Measurements from ENCODE around the gene CREG2.

Gene CREG2

DNA sequence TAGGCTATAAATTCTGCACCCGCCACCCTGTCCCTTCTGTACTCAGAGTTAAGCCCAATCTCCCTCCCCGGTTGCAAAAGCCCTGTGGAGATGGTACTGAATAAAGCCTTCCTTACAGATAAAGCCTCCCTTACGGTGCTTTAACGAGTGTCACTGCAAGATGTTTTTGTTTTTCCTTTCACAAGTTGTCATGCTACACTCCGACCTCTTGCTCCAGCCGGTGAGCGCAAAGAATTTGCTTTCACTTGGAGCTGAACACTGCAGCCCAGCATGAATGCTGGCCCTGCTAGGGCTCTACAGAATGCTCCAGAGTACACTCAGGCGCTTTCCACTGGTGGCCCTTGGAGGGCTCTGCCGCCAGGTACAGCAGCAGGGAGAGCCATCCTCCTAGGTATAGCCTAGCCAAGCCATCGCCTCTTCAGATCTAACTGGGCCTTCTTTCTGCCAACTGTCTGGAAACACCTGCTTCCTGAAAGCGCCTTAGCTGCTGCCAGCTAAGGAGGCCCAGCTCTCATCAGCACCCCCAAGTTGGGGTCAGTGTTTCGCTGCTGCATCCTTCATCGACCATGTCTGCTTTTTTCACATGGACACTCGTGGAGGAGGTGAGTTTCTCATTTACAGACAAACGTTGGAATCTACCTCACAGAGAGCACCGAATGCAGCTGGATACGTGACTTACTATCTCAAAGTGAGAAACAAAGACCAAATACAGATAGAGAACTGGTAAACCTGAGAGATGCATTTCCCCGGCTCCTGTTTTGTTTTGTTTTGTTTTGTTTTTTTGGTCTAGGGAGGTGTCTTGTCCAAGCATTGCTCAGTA lies 13.4 kb upstream of the CREG2 start:
- no peak overlapping the region for H3K27ac Mint-ChIP-seq
- no peaks in the 10 kb centered on the region for H3K27me3 Mint-ChIP-seq (ENCODE audit: low read depth)
- no peak for DNase-seq (ENCODE audit: low spot score)
- H3K9me3 Mint-ChIP-seq: no peaks in the 10 kb centered on the region
- peaks cover 12% of the 10 kb centered on the region for H3K4me1 Mint-ChIP-seq (ENCODE audit: low read depth)
- H3K4me3 Mint-ChIP-seq: no peak overlapping the region
- peaks cover 4% of the 10 kb centered on the region for H3K36me3 Mint-ChIP-seq (ENCODE audit: low read depth)

DNA sequence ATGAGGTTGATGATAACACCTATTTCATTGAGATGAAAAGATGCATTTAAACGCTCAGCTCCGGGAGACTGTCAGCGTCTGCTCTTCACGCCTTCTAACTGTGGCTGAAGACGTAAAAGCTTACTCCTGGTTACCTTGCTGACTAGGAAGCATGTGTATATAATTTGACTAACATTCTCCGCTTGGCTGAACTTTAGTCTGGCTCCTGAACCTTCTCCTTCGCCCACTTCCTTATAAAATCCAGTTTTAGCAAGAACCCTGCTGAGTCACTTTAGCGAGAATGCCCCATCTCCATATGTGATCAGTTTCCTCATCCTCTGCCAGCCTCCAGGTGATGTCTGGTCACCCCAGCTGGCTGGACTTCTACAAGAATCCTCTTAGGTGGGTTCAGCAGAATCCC lies 12.7 kb upstream of the CREG2 start:
- H3K27ac Mint-ChIP-seq: no peak overlapping the region
- H3K9me3 Mint-ChIP-seq: no peaks in the 10 kb centered on the region
- no peak for DNase-seq (ENCODE audit: low spot score)
- H3K27me3 Mint-ChIP-seq (ENCODE audit: low read depth): no peaks in the 10 kb centered on the region
- peaks cover 9% of the 10 kb centered on the region for H3K4me1 Mint-ChIP-seq (ENCODE audit: low read depth)
- no peak overlapping the region for H3K4me3 Mint-ChIP-seq
- H3K36me3 Mint-ChIP-seq (ENCODE audit: low read depth): peaks cover 2% of the 10 kb centered on the region

DNA sequence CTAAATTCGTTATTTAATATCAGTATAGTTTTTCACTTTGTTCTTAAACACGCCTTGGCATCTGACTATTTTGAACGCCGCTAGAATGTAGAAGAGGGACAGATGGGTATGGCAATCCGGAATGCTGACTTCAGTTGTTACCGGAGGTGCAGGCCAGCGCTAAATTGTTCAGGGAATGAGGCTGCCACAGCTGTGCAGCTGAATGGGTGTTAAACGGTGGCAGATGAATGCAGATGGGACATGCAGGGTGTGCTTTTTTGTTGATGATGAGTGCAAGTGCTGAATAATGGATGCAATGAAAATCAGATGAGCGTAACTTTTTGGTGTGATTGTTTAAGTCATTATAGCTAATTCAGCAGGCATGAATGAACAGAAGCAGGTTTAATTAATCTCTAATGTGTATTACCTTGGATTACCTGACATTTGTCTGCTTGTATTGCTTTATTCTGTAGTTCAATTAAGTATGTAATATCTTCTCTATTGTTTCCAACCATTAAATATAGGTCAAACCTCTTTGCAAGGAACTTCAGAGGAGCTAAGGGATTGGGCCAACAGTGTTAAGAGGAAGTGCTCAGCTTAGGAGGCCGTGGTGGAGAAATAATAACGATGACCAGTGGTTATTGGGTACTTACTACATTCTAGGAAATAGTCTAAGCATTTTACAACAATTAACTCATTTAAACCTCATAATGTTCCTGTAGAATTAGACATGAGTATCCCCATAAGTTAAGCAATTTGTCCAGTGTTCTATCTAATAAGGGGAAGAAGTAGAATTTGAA lies 11.9 kb upstream of the CREG2 start:
- H3K27me3 Mint-ChIP-seq (ENCODE audit: low read depth): no peaks in the 10 kb centered on the region
- H3K4me1 Mint-ChIP-seq (ENCODE audit: low read depth): peaks cover 9% of the 10 kb centered on the region
- no peak for DNase-seq (ENCODE audit: low spot score)
- H3K4me3 Mint-ChIP-seq: no peak overlapping the region
- H3K27ac Mint-ChIP-seq: no peak overlapping the region
- H3K9me3 Mint-ChIP-seq: no peaks in the 10 kb centered on the region
- peaks cover 2% of the 10 kb centered on the region for H3K36me3 Mint-ChIP-seq (ENCODE audit: low read depth)

DNA sequence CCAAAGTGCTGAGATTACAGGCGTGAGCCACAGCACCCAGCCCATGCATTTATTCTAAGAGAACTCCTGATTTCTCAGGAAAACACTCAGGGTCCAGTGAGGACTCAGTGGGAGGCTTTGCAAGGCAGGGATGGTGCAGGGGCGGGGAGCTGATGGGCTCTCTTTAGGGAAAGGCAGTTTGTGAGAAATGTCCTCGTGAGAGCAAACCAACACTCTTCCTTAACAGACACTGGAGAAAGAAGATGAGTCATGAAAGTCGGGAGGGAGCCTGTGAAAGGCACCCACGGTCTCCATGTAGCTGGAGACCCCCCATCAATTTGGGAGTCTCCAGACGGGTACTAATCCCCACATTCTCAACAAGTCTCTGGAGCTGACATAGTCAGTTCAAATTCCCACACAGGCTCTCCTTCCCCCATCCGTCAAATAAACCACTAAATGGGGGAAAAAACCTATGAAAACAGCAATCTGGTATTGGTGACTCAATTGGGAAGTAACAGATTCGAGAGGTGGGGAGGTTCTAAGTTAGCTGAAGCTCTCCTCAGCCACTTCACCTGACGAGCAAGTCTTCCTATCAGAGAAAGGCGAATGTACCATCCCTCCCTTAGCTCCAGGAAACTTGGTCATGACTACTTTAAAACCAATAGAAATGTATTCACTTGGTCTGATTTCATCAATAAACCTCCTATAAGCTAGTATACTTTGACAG lies 11.0 kb upstream of the CREG2 start:
- no peak overlapping the region for H3K4me3 Mint-ChIP-seq
- H3K27me3 Mint-ChIP-seq (ENCODE audit: low read depth): no peaks in the 10 kb centered on the region
- H3K9me3 Mint-ChIP-seq: no peaks in the 10 kb centered on the region
- H3K27ac Mint-ChIP-seq: no peak overlapping the region
- H3K4me1 Mint-ChIP-seq (ENCODE audit: low read depth): peaks cover 9% of the 10 kb centered on the region
- DNase-seq (ENCODE audit: low spot score): no peak
- H3K36me3 Mint-ChIP-seq (ENCODE audit: low read depth): no peaks in the 10 kb centered on the region

DNA sequence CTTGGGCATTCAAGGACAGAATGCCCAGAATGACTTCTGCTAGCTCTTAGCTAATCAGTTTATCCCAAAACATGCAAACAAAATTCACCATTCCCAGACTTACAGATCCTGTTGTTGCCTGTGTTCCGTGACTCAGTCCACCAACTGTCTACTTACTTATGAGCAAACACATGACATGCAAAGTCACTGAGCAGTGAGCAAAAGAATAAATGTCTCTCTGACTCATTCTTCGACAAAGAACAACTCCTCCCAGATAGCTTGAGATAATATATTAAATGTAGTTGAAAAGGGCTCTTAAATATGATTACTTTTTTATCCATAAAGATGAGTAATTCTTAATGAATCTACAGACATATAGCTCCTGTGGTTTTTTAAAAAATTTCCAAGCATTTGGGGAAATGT lies 9.0 kb upstream of the CREG2 start:
- H3K4me1 Mint-ChIP-seq (ENCODE audit: low read depth): peaks cover 9% of the 10 kb centered on the region
- no peaks in the 10 kb centered on the region for H3K9me3 Mint-ChIP-seq
- no peak overlapping the region for H3K27ac Mint-ChIP-seq
- no peak for DNase-seq (ENCODE audit: low spot score)
- no peak overlapping the region for H3K4me3 Mint-ChIP-seq
- no peaks in the 10 kb centered on the region for H3K36me3 Mint-ChIP-seq (ENCODE audit: low read depth)
- H3K27me3 Mint-ChIP-seq (ENCODE audit: low read depth): peaks cover 5% of the 10 kb centered on the region

DNA sequence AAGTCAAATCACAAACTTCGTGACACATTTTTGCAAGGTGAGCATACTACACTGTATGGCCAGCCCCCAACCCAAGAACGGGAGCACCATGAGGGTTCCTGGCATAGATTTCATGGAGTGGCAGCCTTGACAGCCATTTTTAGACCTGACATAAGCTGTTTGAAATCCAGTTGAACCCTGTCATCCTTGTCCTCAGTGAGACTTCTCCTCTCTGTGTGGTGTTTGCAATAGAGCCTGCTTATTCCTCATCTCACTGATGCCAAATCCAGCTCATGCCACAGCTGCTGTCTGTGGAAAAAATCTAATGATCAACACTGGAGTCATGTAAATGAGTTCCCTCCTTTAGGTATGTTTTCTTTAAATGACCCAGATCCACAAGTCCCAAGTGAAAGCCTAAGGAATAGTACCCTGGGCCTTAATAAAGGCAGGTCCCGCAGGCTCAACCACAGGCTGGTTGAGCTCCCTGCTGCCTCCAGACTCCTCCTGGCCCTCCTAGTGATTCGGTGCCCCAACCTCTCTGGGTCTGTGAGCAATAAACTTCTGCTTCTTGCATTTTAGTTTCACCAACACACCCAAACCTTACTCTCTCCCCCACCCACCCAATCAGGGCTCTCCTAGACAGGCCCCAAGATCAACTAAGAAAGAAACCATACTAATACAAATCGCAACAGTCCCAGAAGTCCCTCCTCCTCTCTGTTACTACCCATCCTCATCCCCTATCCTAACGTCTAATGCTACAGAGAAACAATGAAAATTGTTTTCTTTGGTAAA lies 8.4 kb upstream of the CREG2 start:
- no peak for DNase-seq (ENCODE audit: low spot score)
- peaks cover 5% of the 10 kb centered on the region for H3K27me3 Mint-ChIP-seq (ENCODE audit: low read depth)
- no peaks in the 10 kb centered on the region for H3K36me3 Mint-ChIP-seq (ENCODE audit: low read depth)
- peaks cover 9% of the 10 kb centered on the region for H3K4me1 Mint-ChIP-seq (ENCODE audit: low read depth)
- H3K4me3 Mint-ChIP-seq: no peak overlapping the region
- no peaks in the 10 kb centered on the region for H3K9me3 Mint-ChIP-seq
- no peak overlapping the region for H3K27ac Mint-ChIP-seq

DNA sequence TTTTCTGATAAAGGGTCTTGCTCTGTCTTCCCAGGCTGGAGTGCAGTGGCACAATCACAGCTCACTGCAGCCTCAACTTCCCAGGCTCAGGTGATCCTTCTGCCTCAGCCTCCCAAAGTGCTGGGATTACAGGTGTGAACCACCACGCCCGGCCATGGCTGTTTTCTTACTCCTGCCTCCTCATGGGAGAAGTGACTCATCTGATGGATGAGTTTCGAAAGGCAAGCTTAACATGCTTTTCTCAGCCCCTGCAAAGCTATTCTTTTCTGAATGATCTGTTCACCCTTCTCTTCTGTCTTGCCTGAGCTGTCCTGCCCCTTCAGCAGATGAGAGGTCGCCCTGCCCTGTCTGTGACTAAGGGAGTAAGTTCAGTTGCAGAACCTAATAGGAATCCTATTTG lies 929 bp upstream of the CREG2 start:
- Mint-ChIP-seq H3K27me3 (ENCODE audit: low read depth) (peaks cover 65% of the 10 kb centered on the region), H3K27ac (no peak overlapping the region), H3K9me3 (no peaks in the 10 kb centered on the region), H3K4me3 (peak overlapping the region; percentile 21), H3K4me1 (ENCODE audit: low read depth) (peaks cover 8% of the 10 kb centered on the region), H3K36me3 (ENCODE audit: low read depth) (no peaks in the 10 kb centered on the region)
- no peak for DNase-seq (ENCODE audit: low spot score)

DNA sequence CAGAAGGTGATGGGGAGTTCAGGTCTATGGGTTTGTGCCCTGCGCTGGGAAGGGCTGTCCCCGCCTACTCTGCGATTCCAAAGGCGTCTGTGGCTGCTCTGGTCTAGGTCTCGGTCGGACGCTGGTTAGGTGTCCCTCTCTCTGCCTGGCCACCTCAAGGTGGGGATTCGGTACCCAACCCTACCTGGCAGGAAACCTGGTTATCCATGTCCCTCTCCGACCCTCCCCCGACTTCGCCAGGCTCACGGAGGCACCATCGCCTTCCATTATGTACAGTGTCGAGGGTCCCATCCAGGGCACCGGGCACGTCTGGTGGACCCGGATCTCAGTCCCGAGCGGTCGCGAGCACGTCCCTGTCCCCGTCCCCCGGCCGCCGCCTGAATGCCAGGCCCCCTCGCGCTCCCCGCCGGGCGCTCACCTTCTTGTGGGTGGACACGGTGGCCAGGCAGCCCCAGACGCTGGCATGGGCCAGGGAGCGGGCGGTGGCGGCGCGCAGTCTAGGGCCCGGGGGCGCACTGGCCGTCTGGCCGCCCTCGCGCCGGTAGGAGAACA lies 628 bp downstream of the CREG2 start:
- Mint-ChIP-seq H3K4me1 (ENCODE audit: low read depth) (peaks cover 8% of the 10 kb centered on the region), H3K27me3 (ENCODE audit: low read depth) (peaks cover 67% of the 10 kb centered on the region), H3K36me3 (ENCODE audit: low read depth) (no peaks in the 10 kb centered on the region), H3K9me3 (no peaks in the 10 kb centered on the region), H3K27ac (no peak overlapping the region), H3K4me3 (peak overlapping the region; percentile 30)
- DNase-seq (ENCODE audit: low spot score): no peak

DNA sequence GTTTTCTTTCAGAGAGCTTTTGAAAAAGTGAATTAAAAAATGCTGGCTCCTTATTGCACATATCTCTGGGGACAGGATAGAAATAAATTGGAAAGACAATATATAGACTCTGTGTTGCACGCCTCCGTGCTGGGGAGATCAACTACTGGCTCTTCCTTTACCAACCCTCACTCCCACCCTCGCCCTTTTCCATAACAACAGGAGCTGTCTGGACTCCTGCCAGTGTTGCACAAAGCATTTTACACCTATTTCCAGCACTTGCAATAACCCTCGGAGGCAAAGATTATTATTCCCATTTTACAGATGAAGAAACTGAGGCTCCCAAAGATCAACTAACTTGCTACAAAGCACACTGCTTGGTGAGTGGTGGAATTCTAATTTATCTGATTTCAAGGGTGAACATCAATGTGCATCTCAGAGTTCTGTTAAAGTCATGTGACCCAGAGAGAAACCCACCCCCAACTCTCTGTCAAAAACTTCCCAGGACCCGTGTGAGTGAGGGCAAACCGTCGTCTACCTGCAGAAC lies 4.2 kb downstream of the CREG2 start:
- H3K36me3 Mint-ChIP-seq (ENCODE audit: low read depth): no peaks in the 10 kb centered on the region
- H3K27ac Mint-ChIP-seq: no peak overlapping the region
- no peak for DNase-seq (ENCODE audit: low spot score)
- H3K27me3 Mint-ChIP-seq (ENCODE audit: low read depth): peaks cover 48% of the 10 kb centered on the region
- H3K4me3 Mint-ChIP-seq: no peak overlapping the region
- no peaks in the 10 kb centered on the region for H3K9me3 Mint-ChIP-seq
- H3K4me1 Mint-ChIP-seq (ENCODE audit: low read depth): peaks cover 8% of the 10 kb centered on the region

DNA sequence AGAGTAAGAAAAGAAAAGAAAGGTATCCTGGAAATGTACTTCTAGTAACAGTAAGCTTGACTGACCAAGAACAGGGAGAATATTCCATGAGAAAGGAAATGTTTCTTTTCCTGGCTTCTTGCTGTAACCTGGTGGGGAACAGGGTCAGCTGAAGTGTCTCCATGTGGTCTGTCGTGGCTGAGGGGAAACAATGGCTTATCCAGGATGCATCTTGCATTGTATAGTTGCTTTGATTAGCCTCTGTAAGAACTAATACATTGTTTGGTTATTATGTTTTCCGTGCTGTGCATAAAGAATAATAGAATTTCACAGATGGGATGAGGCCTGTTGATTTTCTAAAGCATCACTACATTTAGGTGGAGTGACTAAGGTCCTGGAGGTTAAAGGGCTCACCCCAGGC lies 4.9 kb downstream of the CREG2 start:
- Mint-ChIP-seq H3K4me3 (no peak overlapping the region), H3K36me3 (ENCODE audit: low read depth) (no peaks in the 10 kb centered on the region), H3K27me3 (ENCODE audit: low read depth) (peaks cover 42% of the 10 kb centered on the region), H3K27ac (no peak overlapping the region), H3K9me3 (no peaks in the 10 kb centered on the region), H3K4me1 (ENCODE audit: low read depth) (peaks cover 4% of the 10 kb centered on the region)
- DNase-seq (ENCODE audit: low spot score): no peak

DNA sequence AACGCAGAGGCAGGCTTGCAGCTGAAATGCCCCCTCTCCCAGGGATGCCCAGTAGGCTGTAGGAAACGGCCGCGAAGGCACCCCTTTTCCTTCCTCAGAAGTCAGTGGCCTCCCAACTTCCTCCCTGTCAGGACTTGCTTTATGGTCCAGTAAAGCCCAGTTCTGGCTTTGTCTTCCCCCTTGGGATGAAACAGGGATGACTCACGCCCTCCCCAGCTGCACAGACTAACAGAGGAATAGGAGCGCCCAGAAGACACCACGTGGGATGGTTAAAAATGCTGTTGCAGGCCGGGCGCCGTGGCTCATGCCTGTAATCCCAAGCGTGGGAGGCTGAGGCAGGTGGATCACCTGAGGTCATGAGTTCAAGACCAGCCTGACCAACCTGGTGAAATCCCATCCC lies 6.9 kb downstream of the CREG2 start:
- H3K9me3 Mint-ChIP-seq: no peaks in the 10 kb centered on the region
- H3K27ac Mint-ChIP-seq: no peak overlapping the region
- peaks cover 31% of the 10 kb centered on the region for H3K27me3 Mint-ChIP-seq (ENCODE audit: low read depth)
- H3K4me1 Mint-ChIP-seq (ENCODE audit: low read depth): no peaks in the 10 kb centered on the region
- DNase-seq (ENCODE audit: low spot score): no peak
- no peaks in the 10 kb centered on the region for H3K36me3 Mint-ChIP-seq (ENCODE audit: low read depth)
- no peak overlapping the region for H3K4me3 Mint-ChIP-seq

DNA sequence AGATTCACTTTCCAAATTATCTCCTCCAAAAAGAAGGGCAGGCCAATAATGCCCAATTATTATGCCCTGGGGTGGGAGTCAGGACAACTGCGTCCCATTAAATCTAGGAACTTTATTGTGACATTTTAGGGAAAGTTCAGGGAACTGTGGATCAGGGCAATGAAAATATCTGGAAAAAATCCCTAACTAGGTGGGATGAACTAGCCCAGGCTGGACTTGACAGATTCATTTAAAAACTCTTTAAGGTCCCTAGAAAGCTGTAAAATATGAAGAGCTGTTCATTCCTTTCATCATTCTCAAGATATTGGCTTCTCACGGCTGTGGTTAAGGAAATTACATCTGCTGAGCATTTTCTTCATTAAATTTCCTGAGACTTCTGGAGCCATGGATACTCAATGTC lies 8.2 kb downstream of the CREG2 start:
- peaks cover 6% of the 10 kb centered on the region for H3K4me1 Mint-ChIP-seq (ENCODE audit: low read depth)
- H3K9me3 Mint-ChIP-seq: no peaks in the 10 kb centered on the region

DNA sequence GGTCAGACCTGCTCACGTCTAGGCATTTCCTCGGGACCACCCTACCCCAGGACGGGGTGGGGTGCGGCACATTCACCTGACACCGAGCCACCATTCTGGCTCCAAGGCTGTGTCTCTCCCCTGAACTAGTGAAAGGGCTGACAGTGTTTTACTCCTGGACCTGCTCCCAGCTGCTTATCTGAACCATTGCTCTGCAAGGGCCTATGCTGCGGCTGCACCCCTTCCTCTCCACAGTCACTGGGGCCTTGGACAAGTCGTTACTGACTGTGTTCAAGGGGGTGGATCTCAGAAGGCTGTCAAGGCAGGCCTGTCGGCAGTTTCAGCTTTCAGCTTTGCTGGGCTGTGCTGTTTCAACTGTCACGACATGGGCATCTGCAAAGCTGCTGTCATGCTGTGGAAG lies 11.7 kb downstream of the CREG2 start:
- H3K4me1 Mint-ChIP-seq (ENCODE audit: low read depth): peaks cover 8% of the 10 kb centered on the region
- no peaks in the 10 kb centered on the region for H3K36me3 Mint-ChIP-seq (ENCODE audit: low read depth)

More for the DNA sequence above, 8.2 kb downstream of the CREG2 start:
- H3K4me3 Mint-ChIP-seq: no peak overlapping the region
- no peak for DNase-seq (ENCODE audit: low spot score)
- H3K27ac Mint-ChIP-seq: no peak overlapping the region
- H3K27me3 Mint-ChIP-seq (ENCODE audit: low read depth): peaks cover 21% of the 10 kb centered on the region
- no peaks in the 10 kb centered on the region for H3K36me3 Mint-ChIP-seq (ENCODE audit: low read depth)

More for the DNA sequence above, 11.7 kb downstream of the CREG2 start:
- peaks cover 13% of the 10 kb centered on the region for H3K9me3 Mint-ChIP-seq
- no peak overlapping the region for H3K27ac Mint-ChIP-seq
- peaks cover 15% of the 10 kb centered on the region for H3K27me3 Mint-ChIP-seq (ENCODE audit: low read depth)
- no peak overlapping the region for H3K4me3 Mint-ChIP-seq
- no peak for DNase-seq (ENCODE audit: low spot score)
